ENCODE measurements around the gene LPP. TPM values are rescaled to one million over a fixed set of nuclear protein-coding genes. Genes with fewer than 3 reads are reported as not detected.

The LPP gene
- total and polyA plus RNA-seq, 10 of the 15 experiments (the other 5 are each of a cell fraction or from before 2014, with no cell fraction given): under 0.01 to 0.62 (median 0.03) TPM

DNA sequence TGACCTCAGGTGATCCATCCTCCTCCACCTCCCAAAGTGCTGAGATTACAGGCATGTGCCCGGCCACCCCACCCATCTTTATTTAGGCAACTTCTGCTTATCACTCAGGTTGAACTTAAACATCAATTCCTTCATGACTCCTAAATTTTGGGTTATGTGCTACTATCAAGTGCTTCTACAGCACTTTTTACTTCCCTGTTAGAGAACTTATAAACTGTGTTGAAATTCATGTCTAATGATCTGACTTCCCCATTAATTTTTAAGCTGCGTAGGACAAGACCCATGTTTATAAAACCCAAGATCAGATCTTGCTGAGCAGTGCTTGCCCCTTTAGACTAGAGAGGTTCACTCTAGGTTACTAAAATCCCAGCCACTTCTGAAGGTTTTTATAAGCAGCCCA is 751.6 kb downstream of the LPP start:
- in situ Hi-C loops (cut with MboI) (no loop called here), intact Hi-C loops (cut with micrococcal nuclease; ENCODE audit: unreplicated experiment) (no loop called here)
- RAD21 ChIA-PET (ENCODE audit: unreplicated experiment): no interaction called here
- POLR2A ChIA-PET: interaction anchor here (0.7 kb wide), 1 partner anchor 389 kb away, joined by 4 read pairs; no protein-coding TSS in a partner anchor
- Histone ChIP-seq H3K4me2 (ENCODE audit: control insufficient read depth, insufficient read depth) (no peak overlapping the region), H3K36me3 (ENCODE audit: control insufficient read depth in 2 of 2, insufficient read depth in 2 of 2, low read length in 1 of 2) (no peaks in the 10 kb centered on the region), H4K20me1 (ENCODE audit: control insufficient read depth, insufficient read depth) (no peaks in the 10 kb centered on the region), H3K27ac (ENCODE audit: control insufficient read depth, insufficient read depth) (no peak overlapping the region), H3K27me3 (replicated peaks in 1 of 2; ENCODE audit: control insufficient read depth in 2 of 2, insufficient read depth in 2 of 2, low read length in 1 of 2) (no peaks in the 10 kb centered on the region; a peak in 1 of 4 replicates), H2AFZ (ENCODE audit: control insufficient read depth, low read depth, low read length) (no peak overlapping the region), H3K9ac (ENCODE audit: control insufficient read depth, insufficient read depth, low read length) (no peak overlapping the region), H3K79me2 (ENCODE audit: control insufficient read depth, insufficient read depth, low read length) (no peaks in the 10 kb centered on the region), H3K4me1 (ENCODE audit: control insufficient read depth, insufficient read depth, low read length) (no peaks in the 10 kb centered on the region), H3K4me3 (no peak overlapping the region), H3K9me3 (replicated peaks; ENCODE audit: control insufficient read depth, insufficient read depth, low read length) (no peaks in the 10 kb centered on the region)
- SMC1A ChIA-PET (ENCODE audit: uncharacterized antibody, unreplicated experiment): no interaction called here
- CTCF ChIA-PET: no interaction called here
- TF ChIP-seq, protein P1, sequence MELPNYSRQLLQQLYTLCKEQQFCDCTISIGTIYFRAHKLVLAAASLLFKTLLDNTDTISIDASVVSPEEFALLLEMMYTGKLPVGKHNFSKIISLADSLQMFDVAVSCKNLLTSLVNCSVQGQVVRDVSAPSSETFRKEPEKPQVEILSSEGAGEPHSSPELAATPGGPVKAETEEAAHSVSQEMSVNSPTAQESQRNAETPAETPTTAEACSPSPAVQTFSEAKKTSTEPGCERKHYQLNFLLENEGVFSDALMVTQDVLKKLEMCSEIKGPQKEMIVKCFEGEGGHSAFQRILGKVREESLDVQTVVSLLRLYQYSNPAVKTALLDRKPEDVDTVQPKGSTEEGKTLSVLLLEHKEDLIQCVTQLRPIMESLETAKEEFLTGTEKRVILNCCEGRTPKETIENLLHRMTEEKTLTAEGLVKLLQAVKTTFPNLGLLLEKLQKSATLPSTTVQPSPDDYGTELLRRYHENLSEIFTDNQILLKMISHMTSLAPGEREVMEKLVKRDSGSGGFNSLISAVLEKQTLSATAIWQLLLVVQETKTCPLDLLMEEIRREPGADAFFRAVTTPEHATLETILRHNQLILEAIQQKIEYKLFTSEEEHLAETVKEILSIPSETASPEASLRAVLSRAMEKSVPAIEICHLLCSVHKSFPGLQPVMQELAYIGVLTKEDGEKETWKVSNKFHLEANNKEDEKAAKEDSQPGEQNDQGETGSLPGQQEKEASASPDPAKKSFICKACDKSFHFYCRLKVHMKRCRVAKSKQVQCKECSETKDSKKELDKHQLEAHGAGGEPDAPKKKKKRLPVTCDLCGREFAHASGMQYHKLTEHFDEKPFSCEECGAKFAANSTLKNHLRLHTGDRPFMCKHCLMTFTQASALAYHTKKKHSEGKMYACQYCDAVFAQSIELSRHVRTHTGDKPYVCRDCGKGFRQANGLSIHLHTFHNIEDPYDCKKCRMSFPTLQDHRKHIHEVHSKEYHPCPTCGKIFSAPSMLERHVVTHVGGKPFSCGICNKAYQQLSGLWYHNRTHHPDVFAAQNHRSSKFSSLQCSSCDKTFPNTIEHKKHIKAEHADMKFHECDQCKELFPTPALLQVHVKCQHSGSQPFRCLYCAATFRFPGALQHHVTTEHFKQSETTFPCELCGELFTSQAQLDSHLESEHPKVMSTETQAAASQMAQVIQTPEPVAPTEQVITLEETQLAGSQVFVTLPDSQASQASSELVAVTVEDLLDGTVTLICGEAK (IDR thresholded peaks at IDR 0.05; ENCODE audit: borderline replicate concordance): no peak
- TF ChIP-seq MXI1 (IDR thresholded peaks at IDR 0.05; ENCODE audit: low read depth, low read length) (no peak), STAT1 (conservative IDR thresholded peaks at IDR 0.05) (no peak), NFXL1 (IDR thresholded peaks at IDR 0.05; ENCODE audit: borderline replicate concordance) (no peak), PKNOX1 (IDR thresholded peaks at IDR 0.05) (no peak), BRCA1 (IDR thresholded peaks at IDR 0.05; ENCODE audit: low read depth, low read length) (no peak), KDM1A (IDR thresholded peaks at IDR 0.05; ENCODE audit: borderline replicate concordance) (no peak), USF1 (IDR thresholded peaks at IDR 0.05; ENCODE audit: borderline replicate concordance, extremely low read length, insufficient read depth, low read depth, low read length) (no peak)
- TF ChIP-seq, protein P2, sequence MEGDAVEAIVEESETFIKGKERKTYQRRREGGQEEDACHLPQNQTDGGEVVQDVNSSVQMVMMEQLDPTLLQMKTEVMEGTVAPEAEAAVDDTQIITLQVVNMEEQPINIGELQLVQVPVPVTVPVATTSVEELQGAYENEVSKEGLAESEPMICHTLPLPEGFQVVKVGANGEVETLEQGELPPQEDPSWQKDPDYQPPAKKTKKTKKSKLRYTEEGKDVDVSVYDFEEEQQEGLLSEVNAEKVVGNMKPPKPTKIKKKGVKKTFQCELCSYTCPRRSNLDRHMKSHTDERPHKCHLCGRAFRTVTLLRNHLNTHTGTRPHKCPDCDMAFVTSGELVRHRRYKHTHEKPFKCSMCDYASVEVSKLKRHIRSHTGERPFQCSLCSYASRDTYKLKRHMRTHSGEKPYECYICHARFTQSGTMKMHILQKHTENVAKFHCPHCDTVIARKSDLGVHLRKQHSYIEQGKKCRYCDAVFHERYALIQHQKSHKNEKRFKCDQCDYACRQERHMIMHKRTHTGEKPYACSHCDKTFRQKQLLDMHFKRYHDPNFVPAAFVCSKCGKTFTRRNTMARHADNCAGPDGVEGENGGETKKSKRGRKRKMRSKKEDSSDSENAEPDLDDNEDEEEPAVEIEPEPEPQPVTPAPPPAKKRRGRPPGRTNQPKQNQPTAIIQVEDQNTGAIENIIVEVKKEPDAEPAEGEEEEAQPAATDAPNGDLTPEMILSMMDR (IDR thresholded peaks at IDR 0.05 in 2 of 3, conservative IDR thresholded peaks at IDR 0.05 in 1 of 3; ENCODE audit: control insufficient read depth in 2 of 3, extremely low read depth in 1 of 3, insufficient read depth in 1 of 3, low read depth in 3 of 3, low read length in 3 of 3): no peak
- no peak for DNase-seq (ENCODE audit: low read depth, low spot score)
- no TSS peak for BruUV-seq (replicated peaks)
- FAIRE-seq: no peak
- 82% methylated on average over 2 of the region's 2 CpGs for WGBS (ENCODE audit: insufficient coverage, insufficient replicate concordance, low lambda C conversion rate, missing lambda C conversion rate)
- ATAC-seq: no peak

Measured in GM12878 (cell line).